Breast epithelium (tissue), 4 donors: ENCODE results near the gene LIPC. TPM values are rescaled to one million over a fixed set of nuclear protein-coding genes. Genes with fewer than 3 reads are reported as not detected.
A peak's percentile ranks its signal among the peaks of the same experiment; 100 is the strongest.

Experiments
- DNase-seq, 2 donors: peaks; one replicate each; pipeline ENCODE4 v3.0.0-alpha.2; 2019; ENCODE audit warnings: low spot score in 2 of 2
- H3K27ac ChIP-seq, 2 donors: fragments of 200-600 bp; sonication (generic) in 1 of 2; one replicate each; pipeline ENCODE4 v1.5.1; 2016 to 2019; ENCODE audit warnings: mild to moderate bottlenecking in 1 of 2
- H3K27me3 ChIP-seq, 2 donors: fragments of 200-600 bp; sonication (generic) in 1 of 2; one replicate each; pipeline versions ENCODE4 v1.5.1 to v1.6.0; 2017 to 2019; ENCODE audit warnings: control low read depth in 1 of 2, mild to moderate bottlenecking in 1 of 2
- H3K36me3 ChIP-seq: fragments of 200-600 bp; one replicate; pipeline ENCODE4 v1.5.1; 2019
- H3K4me1 ChIP-seq, 2 donors: fragments of 200-600 bp; sonication (generic); one replicate each; pipeline ENCODE4 v1.5.1; 2016 to 2019; ENCODE audit warnings: control low read depth in 1 of 2
- H3K4me3 ChIP-seq, 3 donors: fragments of 200-600 bp; sonication (generic); 1 replicate in 2 of 3; 2 replicates in 1 of 3; pipeline ENCODE4 v1.5.1; 2016 to 2019; ENCODE audit warnings: mild to moderate bottlenecking in 3 of 3, moderate library complexity in 2 of 3
- H3K9me3 ChIP-seq, 2 donors: fragments of 200-600 bp; sonication (generic) in 1 of 2; one replicate each; pipeline ENCODE4 v1.5.1; 2016 to 2019; ENCODE audit warnings: control low read depth in 1 of 2
- CTCF ChIP-seq, 3 donors: fragments of 450-650 bp; IDR thresholded peaks; one replicate each; pipeline ENCODE4 v1.5.1; 2016 to 2017; ENCODE audit warnings: antibody characterized with exemption in 3 of 3, mild to moderate bottlenecking in 3 of 3, moderate library complexity in 3 of 3
- POLR2A ChIP-seq: fragments of 450-650 bp; IDR thresholded peaks from one replicate; pipeline ENCODE4 v1.6.1; 2016; ENCODE audit warnings: antibody characterized with exemption, mild to moderate bottlenecking, moderate library complexity
- POLR2AphosphoS5 ChIP-seq, 3 donors: sonication (generic); formaldehyde crosslinking; IDR thresholded peaks; one replicate each; pipeline ENCODE4 v1.6.1; 2017; ENCODE audit warnings: antibody characterized with exemption in 3 of 3
- intact Hi-C: fragments of 100-400 bp; cut with DNase I; formaldehyde crosslinking; loops from one replicate; pipeline ENCODE4 v1.15.1; 2023; ENCODE audit warnings: low total_unique reads
- total RNA-seq, 3 donors: library from RNA; depleted of rRNA; stranded (reverse); fragments of >200 nt; gene quantifications; one replicate each; pipeline ENCODE4 v1.1.0, GENCODE V29; 2016

The LIPC gene
- total RNA-seq, 3 donors from 2014 or later: 0.15 to 0.80 TPM; not detected in 1

- DNase-seq: no peak
- Histone ChIP-seq H3K4me1 (no peaks in the 10 kb centered on the region), H3K4me3 (no peak overlapping the region), H3K27ac (no peak overlapping the region), H3K27me3 (no peaks in the 10 kb centered on the region), H3K36me3 (no peaks in the 10 kb centered on the region), H3K9me3 (no peaks in the 10 kb centered on the region)
- intact Hi-C loops: no loop called here
- TF ChIP-seq CTCF (IDR thresholded peaks at IDR 0.05) (no peak), POLR2AphosphoS5 (IDR thresholded peaks at IDR 0.05) (no peak), POLR2A (no peak)
These were observed 32.1 kb upstream of the LIPC start for GRCh38 chr15:58399739-58400138.

- no peak for DNase-seq
- Histone ChIP-seq H3K4me1 (no peaks in the 10 kb centered on the region), H3K36me3 (no peaks in the 10 kb centered on the region), H3K27ac (no peak overlapping the region), H3K27me3 (no peaks in the 10 kb centered on the region), H3K4me3 (no peak overlapping the region), H3K9me3 (no peaks in the 10 kb centered on the region)
- TF ChIP-seq POLR2A: no peak
- no peak for TF ChIP-seq CTCF (IDR thresholded peaks at IDR 0.05)
- no peak for TF ChIP-seq POLR2AphosphoS5 (IDR thresholded peaks at IDR 0.05)
- intact Hi-C loops: no loop called here
These were observed 30.5 kb upstream of the LIPC start for GRCh38 chr15:58401276-58401675.

- H3K4me3 ChIP-seq: no peak overlapping the region
- H3K27me3 ChIP-seq: no peaks in the 10 kb centered on the region
- H3K4me1 ChIP-seq: no peaks in the 10 kb centered on the region
- no peak overlapping the region for H3K27ac ChIP-seq
- DNase-seq: peak in 1 of 2 donors; percentile 29
- intact Hi-C loops: no loop called here
- H3K36me3 ChIP-seq: no peaks in the 10 kb centered on the region
- H3K9me3 ChIP-seq: no peaks in the 10 kb centered on the region
- TF ChIP-seq CTCF (IDR thresholded peaks at IDR 0.05): no peak
- TF ChIP-seq POLR2AphosphoS5 (IDR thresholded peaks at IDR 0.05): no peak
- no peak for TF ChIP-seq POLR2A
These were observed 29.7 kb upstream of the LIPC start for GRCh38 chr15:58401991-58402649.

GRCh38 chr15:58403581-58403980, 28.2 kb upstream of the LIPC start:
- intact Hi-C loops: no loop called here
- H3K4me1 ChIP-seq: no peaks in the 10 kb centered on the region
- H3K27me3 ChIP-seq: no peaks in the 10 kb centered on the region
- DNase-seq: no peak
- no peaks in the 10 kb centered on the region for H3K9me3 ChIP-seq
- H3K4me3 ChIP-seq: no peak overlapping the region
- no peaks in the 10 kb centered on the region for H3K36me3 ChIP-seq
- no peak for TF ChIP-seq CTCF (IDR thresholded peaks at IDR 0.05)
- no peak for TF ChIP-seq POLR2AphosphoS5 (IDR thresholded peaks at IDR 0.05)
- no peak for TF ChIP-seq POLR2A
- no peak overlapping the region for H3K27ac ChIP-seq

- no peaks in the 10 kb centered on the region for H3K27me3 ChIP-seq
- no peaks in the 10 kb centered on the region for H3K36me3 ChIP-seq
- no peaks in the 10 kb centered on the region for H3K4me1 ChIP-seq
- TF ChIP-seq POLR2A (no peak), CTCF (IDR thresholded peaks at IDR 0.05) (no peak), POLR2AphosphoS5 (IDR thresholded peaks at IDR 0.05) (no peak)
- H3K4me3 ChIP-seq: no peak overlapping the region
- intact Hi-C loops: no loop called here
- H3K9me3 ChIP-seq: no peaks in the 10 kb centered on the region
- no peak for DNase-seq
- no peak overlapping the region for H3K27ac ChIP-seq
These were observed 27.8 kb upstream of the LIPC start for GRCh38 chr15:58404020-58404419.
